Fibroblast of skin of scalp (primary cell): ENCODE data around the gene METTL13.
A peak's percentile ranks its signal among the peaks of the same experiment; 100 is the strongest.

Source experiments
- DNase-seq: peaks from one replicate; pipeline ENCODE4 v3.0.0-alpha.2; 2013

The METTL13 gene

DNA sequence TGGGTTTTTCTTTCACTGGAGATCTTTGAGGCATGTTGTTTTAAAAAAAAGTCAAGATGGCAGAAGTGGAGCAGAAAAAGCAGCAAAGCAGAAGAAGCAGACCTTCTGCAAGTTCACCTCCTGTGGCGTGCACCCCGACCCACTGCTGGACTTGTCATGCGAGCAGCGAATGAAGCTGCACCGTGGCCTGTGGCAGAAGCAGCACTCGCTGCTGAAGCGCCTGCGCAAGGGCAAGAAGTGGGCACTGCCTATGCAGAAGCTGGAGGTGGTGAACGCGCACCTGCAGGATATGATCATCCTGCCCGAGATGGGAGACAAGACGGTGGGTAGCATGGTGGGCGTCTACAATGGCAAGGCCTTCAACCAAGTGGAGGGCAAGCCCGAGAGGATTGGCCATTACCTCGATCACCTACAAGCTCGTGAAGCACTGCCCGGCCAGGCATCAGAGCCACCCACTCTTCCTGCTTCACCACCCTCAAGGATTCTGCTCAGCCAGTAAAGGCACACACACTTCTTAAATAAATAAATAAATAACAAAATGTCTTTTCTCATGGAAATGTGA, 22.1 kb downstream of the METTL13 start:
- DNase-seq: no peak

DNA sequence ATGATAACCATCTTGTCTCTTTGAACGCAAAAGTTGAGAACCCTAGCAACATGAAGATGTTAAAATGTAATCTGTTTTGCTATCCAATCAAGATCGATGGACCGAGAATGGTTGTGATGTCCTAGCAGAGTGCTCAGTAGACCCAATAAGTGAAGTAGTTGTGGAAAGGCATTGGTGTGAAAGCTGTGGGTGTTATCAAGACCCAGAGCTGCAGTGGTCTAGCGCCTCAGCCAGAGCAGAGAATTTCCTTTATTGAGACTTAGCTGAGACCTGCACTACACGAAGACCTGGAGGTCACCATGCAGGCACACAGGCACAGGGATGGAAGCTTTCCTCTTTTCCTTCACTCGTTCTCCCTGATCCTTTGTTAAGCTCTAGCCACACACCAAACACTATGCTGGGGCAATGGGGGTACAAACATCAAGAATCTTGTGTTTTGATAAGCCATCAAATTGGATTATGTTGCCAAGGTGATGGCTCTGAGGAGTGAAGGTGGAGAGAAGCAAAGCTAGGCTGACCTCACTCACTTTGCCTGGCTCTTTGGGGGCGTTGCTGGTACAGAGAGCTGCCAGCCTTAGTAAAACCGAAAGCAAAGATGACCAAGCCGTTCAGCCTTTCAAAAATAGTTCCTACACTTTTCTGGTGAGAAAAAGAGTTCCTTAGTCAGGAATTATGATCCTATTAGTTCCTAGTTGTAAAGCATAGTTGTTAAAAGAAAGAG, 24.1 kb downstream of the METTL13 start:
- no peak for DNase-seq

GRCh38 chr1:171807556-171807955, 26.1 kb downstream of the METTL13 start:
- no peak for DNase-seq

- DNase-seq: no peak
Observed at GRCh38 chr1:171809834-171810233, 28.4 kb downstream of the METTL13 start.

DNA sequence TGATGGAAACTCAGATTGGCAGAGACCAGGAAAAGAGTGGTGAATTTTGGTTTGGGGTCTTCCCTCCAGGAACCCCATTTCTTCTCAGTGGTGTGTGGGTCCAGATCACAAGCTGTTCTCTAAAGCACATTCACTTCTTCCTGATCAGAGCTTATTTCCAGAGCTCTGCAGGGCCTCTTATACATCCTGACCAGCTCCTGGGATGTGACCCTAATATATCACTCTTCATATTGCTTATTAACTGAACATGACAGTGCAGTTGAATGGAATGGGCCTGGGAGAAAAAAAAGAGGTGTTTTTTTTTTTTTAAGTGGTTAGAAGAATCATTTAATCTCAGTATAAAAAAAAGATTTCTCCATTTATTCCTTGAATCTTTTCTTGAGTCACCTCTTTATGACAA, 30.2 kb downstream of the METTL13 start:
- DNase-seq: no peak

DNA sequence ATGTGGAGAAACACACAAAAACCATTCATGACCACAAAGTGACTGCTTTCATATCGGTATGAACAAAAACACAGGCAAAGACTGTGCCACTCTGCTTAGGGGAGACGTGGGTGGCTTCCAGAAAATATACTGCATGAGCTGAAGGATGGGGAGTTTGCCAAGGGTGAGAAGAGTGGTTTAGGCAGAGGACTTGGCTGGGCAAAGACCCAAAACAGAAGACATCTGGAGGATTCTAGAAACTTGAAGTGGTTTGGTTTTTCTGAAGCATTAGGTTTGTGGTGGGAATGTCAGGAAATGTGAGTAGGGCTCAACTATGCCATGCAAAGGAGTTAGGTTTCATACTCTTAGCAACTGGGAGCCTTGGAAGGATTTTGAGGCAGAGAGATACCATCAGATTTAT, 33.2 kb downstream of the METTL13 start:
- peak; percentile 42 for DNase-seq

GRCh38 chr1:171816300-171816901, 34.9 kb downstream of the METTL13 start:
- no peak for DNase-seq

GRCh38 chr1:171817511-171818265, 36.2 kb downstream of the METTL13 start:
- DNase-seq: peak; percentile 63

DNA sequence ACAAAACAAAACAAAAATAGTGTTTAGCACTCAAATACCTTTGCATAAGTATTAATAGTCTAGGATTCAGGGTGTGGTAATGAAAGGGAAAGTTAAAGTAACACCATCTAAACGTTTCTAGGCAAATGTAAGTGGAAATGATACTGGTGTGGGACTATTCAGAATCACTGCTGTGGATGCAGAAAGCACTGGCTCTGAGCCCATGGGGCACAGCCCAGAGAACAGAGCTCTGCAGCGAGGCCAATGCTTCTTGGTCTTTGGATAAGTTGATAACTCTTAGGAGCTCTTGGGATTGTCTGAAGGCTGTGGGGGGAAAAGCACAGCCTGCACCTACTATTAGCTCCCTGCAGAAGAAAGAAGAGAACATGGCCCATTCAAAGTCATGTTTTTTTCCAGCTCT, 38.5 kb downstream of the METTL13 start:
- no peak for DNase-seq

- DNase-seq: no peak
Observed at GRCh38 chr1:171826973-171827372, 45.5 kb downstream of the METTL13 start.

GRCh38 chr1:171828794-171829193, 47.3 kb downstream of the METTL13 start:
- DNase-seq: no peak

GRCh38 chr1:171833091-171833825, 51.8 kb downstream of the METTL13 start:
- peak; percentile 49 for DNase-seq

DNA sequence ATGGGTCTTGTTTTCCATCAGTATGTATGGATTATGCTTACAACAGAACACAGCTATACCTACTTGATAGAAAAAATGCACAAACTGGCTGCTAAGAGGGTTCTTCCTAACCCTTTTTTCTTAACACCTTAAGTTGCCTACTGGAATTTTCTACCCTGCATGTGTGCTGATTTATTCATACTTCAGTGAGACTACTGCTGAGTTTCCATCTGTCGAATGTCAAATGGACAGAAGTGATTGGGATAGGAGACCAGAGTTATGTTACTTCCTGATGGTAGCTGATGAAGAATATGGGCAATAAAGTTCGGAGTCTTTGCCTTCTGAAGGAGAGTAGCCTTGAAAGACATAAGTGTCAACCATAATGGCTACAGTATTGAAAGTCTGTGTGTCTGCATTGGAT, 53.4 kb downstream of the METTL13 start:
- no peak for DNase-seq

- no peak for DNase-seq
Observed at GRCh38 chr1:171835891-171836290, 54.4 kb downstream of the METTL13 start.

DNA sequence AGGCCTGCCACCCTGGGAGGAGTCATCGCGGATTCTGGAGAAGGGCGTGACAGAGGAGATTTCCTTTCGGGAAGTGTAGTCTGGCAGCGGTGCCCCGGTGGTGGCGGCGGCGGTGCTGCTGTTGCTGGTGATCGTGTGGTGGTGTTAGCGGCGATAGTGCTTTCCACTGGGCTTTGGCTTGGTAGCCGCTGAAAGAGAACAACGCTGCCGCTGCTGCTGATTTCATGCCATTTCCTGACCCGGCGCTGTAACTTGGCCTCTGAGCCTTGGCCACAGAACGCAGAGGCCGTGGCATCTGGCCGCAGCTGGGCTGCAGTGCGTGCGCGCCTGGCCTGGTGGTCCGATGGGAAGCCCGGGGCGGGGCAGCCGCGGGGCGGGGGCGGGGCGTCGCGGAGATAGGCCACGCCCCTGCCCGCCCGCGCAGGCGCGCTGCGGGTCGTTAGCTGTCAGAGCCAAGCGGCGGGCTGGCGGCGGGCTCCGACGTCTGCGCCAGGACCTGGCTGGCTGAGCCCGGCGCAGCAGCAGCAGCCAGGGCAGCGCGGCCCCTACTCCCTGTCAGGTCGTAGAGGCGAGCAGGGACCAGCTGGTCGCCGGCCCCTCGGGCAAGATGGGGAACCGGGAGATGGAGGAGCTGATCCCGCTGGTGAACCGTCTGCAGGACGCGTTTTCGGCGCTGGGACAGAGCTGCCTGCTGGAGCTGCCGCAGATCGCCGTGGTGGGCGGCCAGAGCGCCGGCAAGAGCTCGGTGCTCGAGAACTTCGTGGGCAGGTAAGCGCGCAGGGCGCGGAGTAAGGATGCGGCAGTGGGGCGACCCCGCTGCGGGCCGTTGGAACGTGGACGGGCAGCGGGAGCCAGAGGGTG, 59.8 kb downstream of the METTL13 start, which contains the start of gene DNM3:
DNM3 (plus strand) TSS at position 449 of the 861 bp plus-strand sequence; CDS start at position 608, 159 bp downstream.
- peak; percentile 82 for DNase-seq

GRCh38 chr1:171841931-171842761, 60.7 kb downstream of the METTL13 start:
- DNase-seq: no peak

DNA sequence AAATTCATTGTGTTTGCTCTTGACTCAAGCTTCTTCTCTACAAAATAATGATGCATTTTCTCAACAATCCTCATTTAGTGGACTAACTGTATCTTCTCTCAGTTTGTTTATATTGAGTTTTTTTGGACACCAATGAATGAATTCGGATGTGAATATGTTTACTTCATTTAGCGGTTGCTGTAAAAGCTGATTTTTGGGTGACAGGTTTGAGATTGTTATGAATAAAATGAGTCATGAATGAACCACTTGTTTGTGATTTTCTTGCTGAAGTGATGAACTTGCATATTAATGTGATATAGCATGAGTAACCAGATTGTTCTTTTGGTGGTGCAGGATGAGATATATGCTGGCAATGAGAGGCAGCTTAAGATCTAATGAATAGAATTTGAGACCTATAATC, 62.9 kb downstream of the METTL13 start:
- DNase-seq: no peak

DNA sequence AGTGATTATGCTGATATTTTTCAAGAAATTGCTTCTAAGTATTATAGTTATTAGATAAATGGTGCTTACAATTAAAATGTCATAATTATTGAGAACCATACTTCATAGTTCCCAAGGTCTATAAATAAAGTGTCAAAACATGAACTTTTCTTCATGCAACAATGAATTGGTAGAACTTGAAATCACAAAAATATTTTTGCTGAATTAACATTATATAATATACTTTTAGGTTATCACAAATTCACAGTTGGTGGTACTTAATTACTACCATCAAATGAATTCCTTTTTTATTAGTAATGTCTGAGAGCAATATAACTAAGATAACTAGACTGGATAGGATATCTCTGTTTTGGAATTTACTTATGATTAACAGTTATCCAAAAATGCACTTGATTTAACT, 64.5 kb downstream of the METTL13 start:
- DNase-seq: no peak
